GM19395 (cell line): ENCODE measurements around the gene CDK6.

Experiments
- ATAC-seq: cut with Tn5 transposase; IDR thresholded peaks from one replicate; pipeline ENCODE4 v1.9.1; 2021; ENCODE audit warnings: mild to moderate bottlenecking, moderate library complexity; ENCODE audit not compliant: unreplicated experiment

Gene CDK6

GRCh38 chr7:92848441-92848840, 12.1 kb upstream of the CDK6 start:
- no peak for ATAC-seq

- no peak for ATAC-seq
These were observed 10.9 kb upstream of the CDK6 start for GRCh38 chr7:92847305-92847704.

- ATAC-seq: no peak
These were observed 9.4 kb upstream of the CDK6 start for GRCh38 chr7:92845736-92846135.

- ATAC-seq: no peak
These were observed 7.4 kb upstream of the CDK6 start for GRCh38 chr7:92843781-92844180.

- ATAC-seq: no peak
These were observed 6.8 kb upstream of the CDK6 start for GRCh38 chr7:92843034-92843760.

- no peak for ATAC-seq
These were observed 4.8 kb upstream of the CDK6 start for GRCh38 chr7:92841192-92841591.

- ATAC-seq: no peak
These were observed 3.9 kb upstream of the CDK6 start for GRCh38 chr7:92840316-92840715.

GRCh38 chr7:92839901-92840300, 3.5 kb upstream of the CDK6 start:
- ATAC-seq: no peak

GRCh38 chr7:92838934-92839333, 2.6 kb upstream of the CDK6 start:
- ATAC-seq: no peak

- no peak for ATAC-seq
These were observed 802 bp upstream of the CDK6 start for GRCh38 chr7:92837000-92837749.

- no peak for ATAC-seq
These were observed 403 bp downstream of the CDK6 start for GRCh38 chr7:92835851-92836488.

GRCh38 chr7:92835261-92835850, 1.0 kb downstream of the CDK6 start:
- no peak for ATAC-seq

GRCh38 chr7:92834507-92835260, 1.7 kb downstream of the CDK6 start:
- ATAC-seq: no peak

- peak; percentile 51 for ATAC-seq
These were observed 2.4 kb downstream of the CDK6 start for GRCh38 chr7:92833766-92834506.

GRCh38 chr7:92833024-92833765, 3.2 kb downstream of the CDK6 start:
- peak; percentile 64 for ATAC-seq

GRCh38 chr7:92832534-92833023, 3.8 kb downstream of the CDK6 start:
- peak; percentile 10 for ATAC-seq

GRCh38 chr7:92831716-92832533, 4.4 kb downstream of the CDK6 start:
- ATAC-seq: no peak

- ATAC-seq: no peak
These were observed 5.8 kb downstream of the CDK6 start for GRCh38 chr7:92830532-92831110.
